Dendritic cell treated with granulocyte-macrophage colony-stimulating factor and Interleukin-4, amounts not matched to agents 40 ng/mL and 50 ng/mL, for 4 days (primary cell): ENCODE results near the gene COQ8B.

Experiments
- H3K27ac Mint-ChIP-seq: one replicate; pipeline ENCODE4 v1.8.0; 2022; ENCODE audit warnings: mild to moderate bottlenecking, mixed read lengths
- H3K27me3 Mint-ChIP-seq: one replicate; pipeline ENCODE4 v1.8.0; 2022; ENCODE audit warnings: mild to moderate bottlenecking, mixed read lengths
- H3K36me3 Mint-ChIP-seq: one replicate; pipeline ENCODE4 v1.8.0; 2022; ENCODE audit warnings: low read depth, mixed read lengths
- H3K4me1 Mint-ChIP-seq: one replicate; pipeline ENCODE4 v1.8.0; 2022; ENCODE audit warnings: low read depth, mixed read lengths
- H3K4me3 Mint-ChIP-seq: one replicate; pipeline ENCODE4 v1.8.0; 2022; ENCODE audit warnings: mild to moderate bottlenecking, moderate library complexity, mixed read lengths
- H3K9me3 Mint-ChIP-seq: one replicate; pipeline ENCODE4 v1.8.0; 2022; ENCODE audit warnings: mixed read lengths
- intact Hi-C: fragments of 100-400 bp; cut with micrococcal nuclease; formaldehyde crosslinking; loops from one replicate; pipeline ENCODE4 v1.15.0; 2022

COQ8B gene

DNA sequence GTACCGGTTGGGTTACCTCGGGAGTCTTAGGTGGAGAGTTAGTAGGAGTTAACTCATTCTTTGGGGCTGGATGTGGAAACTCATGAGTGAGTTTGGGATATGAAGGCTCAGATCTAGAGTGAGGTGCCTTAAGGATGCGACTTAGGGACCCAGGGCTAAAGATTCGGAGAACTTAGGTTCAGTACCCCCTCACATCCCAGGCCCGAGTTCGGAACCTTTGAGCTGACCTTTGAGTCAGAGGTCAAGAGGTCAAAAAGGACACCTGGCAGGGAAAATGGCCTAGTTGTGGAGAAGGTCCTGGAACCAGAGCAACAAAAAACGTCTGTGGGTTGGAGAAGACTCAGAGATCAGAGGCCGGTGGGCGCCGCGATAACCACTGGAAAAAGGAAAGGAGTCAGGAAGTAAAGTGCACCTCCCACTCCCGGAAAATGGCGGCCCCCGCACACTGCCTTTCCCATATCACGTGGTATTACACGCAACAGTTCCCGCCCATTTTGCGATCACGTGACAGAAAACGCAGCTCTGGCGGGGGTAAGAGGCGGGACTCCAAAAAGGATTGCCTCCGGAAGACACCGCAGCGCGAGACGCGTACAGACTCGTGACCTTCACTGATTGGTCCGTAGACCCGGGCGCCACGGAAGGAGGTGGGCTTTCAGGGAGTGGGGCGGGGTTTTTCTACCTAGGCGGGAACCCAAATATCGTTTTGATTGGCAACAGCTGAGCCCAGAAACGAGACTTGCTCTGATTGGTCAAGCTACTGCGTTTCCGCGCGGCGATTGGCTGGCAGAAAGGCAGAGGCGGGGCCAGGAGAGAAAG, 33.6 kb upstream of the COQ8B start, which contains the start of gene ACTMAP:
TSS of gene ACTMAP (minus strand) at position 420 of the 816 bp plus-strand sequence. CDS start 674 bp downstream, outside the sequence.
- Mint-ChIP-seq H3K36me3 (peaks cover 49% of the 10 kb centered on the region), H3K9me3 (no peaks in the 10 kb centered on the region), H3K27ac (peak within 1 kb of the TSS; percentile 96), H3K4me1 (peaks cover 59% of the 10 kb centered on the region), H3K27me3 (no peaks in the 10 kb centered on the region), H3K4me3 (peak within 1 kb of the TSS; percentile 96)
- intact Hi-C loops: loop anchor here (1.0 to 2.0 kb wide), 3 partner anchors 27 to 49 kb away; partner anchors contain the start of genes COQ8B and EGLN2

DNA sequence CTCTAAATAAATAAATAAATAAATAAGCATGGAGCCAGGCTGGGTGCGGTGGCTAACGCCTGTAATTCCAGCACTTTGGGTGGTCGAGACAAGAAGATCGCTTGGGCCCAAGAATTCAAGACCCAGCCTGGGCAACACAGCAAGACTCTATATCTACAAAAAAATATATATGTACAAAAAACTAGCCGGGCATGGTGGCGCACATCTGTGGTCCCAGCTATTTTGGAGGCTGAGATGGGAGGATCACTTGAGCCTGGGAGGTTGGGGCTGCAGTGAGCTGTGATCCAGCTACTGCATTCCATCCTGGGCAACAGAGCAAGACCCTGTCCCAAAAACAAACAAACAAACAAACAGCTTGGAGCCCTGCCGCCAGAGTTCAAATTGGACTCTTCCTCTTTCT, 30.9 kb upstream of the COQ8B start:
- peak overlapping the region; percentile 96 for H3K27ac Mint-ChIP-seq

DNA sequence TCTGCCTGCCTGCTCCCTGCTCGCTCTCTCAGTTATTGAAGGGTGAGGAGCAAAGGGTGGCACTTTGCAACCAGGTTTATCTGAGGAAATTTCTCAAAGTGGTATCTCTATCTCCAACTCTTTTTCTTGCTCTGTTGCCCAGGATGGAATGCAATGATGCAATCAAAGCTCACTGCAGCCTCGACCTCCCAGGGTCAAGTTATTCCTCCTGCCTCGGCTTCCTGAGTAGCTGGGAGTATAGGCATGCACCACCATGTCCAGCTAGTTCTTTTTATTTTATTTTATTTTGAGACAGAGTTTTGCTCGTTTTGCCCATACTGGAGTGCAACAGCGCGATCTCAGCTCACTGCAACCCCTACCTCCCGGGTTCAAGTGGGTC, 28.7 kb upstream of the COQ8B start:
- peaks cover 61% of the 10 kb centered on the region for H3K4me1 Mint-ChIP-seq
- H3K27me3 Mint-ChIP-seq: no peaks in the 10 kb centered on the region
- no peaks in the 10 kb centered on the region for H3K9me3 Mint-ChIP-seq
- no peak overlapping the region for H3K4me3 Mint-ChIP-seq
- H3K36me3 Mint-ChIP-seq: peaks cover 33% of the 10 kb centered on the region
- intact Hi-C loops: no loop called here
- H3K27ac Mint-ChIP-seq: no peak overlapping the region

More for the DNA sequence above, 30.9 kb upstream of the COQ8B start:
- Mint-ChIP-seq H3K4me3 (no peak overlapping the region), H3K9me3 (no peaks in the 10 kb centered on the region), H3K36me3 (peaks cover 41% of the 10 kb centered on the region), H3K27me3 (no peaks in the 10 kb centered on the region), H3K4me1 (peaks cover 51% of the 10 kb centered on the region)
- intact Hi-C loops: no loop called here

DNA sequence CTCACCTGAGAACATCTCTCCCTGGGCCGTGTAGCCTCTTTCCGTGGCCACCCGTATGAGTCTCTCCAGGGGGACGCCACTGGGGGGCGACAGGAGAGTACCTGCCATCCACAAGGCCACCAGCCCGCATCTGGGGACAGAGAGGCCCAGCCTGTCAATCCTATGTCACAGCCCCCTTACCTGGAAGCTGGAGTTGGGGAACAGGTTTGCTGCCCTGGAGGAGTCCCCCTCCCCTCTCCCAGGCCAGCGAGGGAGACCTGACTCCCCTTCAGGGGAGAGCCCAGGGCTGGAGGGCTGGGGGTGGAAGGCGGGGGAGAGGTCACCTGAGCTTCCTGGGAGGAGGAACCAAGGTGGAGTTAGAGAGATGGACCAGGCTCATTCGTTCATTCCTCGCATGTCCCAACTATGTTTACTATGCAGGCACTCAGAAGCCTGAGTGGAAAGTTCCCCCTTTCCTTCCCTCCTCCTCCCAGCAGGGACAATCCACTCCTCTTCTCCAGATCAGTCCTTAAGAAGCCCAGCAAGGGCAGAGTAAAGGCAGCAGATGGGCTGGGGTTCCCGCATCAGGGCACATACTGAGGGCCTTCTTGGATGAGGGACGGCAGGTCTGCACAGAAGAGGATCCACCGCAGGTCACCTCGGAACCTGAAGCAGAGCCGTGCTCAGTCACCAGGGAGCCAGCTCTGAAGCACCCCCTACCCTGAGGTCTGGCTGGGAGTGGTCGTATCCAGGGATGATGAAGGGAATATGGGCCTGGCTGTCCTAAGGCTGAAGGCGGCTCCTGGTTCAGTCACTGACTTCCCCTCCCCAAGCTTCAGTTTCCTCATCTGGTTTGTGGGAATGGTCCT, 28.1 kb upstream of the COQ8B start:
- intact Hi-C loops: no loop called here
- Mint-ChIP-seq H3K27ac (peak overlapping the region; percentile 33), H3K27me3 (no peaks in the 10 kb centered on the region), H3K4me3 (no peak overlapping the region), H3K9me3 (no peaks in the 10 kb centered on the region), H3K4me1 (peaks cover 57% of the 10 kb centered on the region), H3K36me3 (peaks cover 34% of the 10 kb centered on the region)

DNA sequence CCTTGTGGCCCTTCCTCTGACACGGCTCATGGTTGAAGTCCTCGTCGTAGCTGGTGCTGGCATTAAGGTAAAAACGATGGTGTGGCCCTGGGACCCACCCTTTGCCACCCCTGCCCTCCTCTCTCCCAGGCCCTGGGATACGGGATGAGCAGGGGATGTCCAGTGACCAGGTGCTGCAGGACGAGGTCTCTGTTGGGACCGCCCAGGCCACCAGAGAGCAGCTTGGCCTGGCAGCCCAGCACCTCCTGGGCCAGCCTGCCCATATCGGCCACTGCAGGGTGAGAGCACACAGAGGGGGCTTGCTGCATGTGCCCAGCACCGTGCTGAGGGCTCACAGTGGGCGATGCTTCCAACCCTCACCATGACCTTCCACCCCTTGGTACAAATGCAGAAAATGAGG, 27.2 kb upstream of the COQ8B start:
- peaks cover 48% of the 10 kb centered on the region for H3K4me1 Mint-ChIP-seq
- intact Hi-C loops: no loop called here
- H3K4me3 Mint-ChIP-seq: no peak overlapping the region
- no peak overlapping the region for H3K27ac Mint-ChIP-seq
- peaks cover 42% of the 10 kb centered on the region for H3K36me3 Mint-ChIP-seq
- H3K27me3 Mint-ChIP-seq: no peaks in the 10 kb centered on the region
- H3K9me3 Mint-ChIP-seq: no peaks in the 10 kb centered on the region

DNA sequence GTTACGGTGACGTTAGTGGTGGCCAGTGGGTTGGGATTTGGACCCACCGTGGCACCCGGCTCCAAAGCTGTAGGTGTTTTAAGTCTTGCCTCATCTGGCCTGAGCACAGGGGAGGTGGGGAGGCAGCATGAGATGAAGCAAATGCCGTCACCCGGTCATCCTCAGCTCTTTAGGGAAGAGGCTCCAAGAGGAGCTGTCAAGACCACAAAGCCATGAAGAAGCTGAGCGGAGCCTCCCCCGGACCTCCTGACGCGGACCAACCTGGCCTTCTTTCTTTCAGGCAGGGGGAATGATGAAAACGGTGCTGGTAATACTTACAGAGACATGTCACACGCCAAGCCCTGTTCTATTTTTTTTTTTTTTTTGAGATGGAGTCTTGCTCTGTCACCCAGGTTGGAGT, 26.2 kb upstream of the COQ8B start:
- Mint-ChIP-seq H3K4me1 (peaks cover 38% of the 10 kb centered on the region), H3K27ac (peak overlapping the region; percentile 56), H3K27me3 (no peaks in the 10 kb centered on the region), H3K36me3 (peaks cover 52% of the 10 kb centered on the region), H3K4me3 (no peak overlapping the region), H3K9me3 (no peaks in the 10 kb centered on the region)
- intact Hi-C loops: no loop called here

DNA sequence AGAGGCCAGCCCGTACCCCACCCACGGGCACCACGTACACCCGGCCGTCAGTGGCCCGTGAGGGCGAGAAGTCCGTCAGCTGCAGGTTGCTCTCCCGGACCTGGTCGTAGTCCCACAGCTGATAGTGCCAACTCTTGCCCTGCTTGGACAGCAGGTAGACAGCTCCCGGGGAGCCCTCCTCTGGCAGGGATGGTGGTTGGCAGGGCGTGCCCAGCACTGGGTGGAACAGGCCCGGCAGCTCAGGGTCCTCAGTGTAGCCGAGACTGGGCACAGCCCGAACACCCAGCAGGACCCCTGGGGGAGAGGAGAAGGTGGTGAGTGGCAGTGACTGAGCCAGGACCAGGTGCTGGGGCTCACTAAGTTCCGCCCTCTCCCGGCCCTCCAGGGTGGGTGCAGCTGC, 25.8 kb upstream of the COQ8B start:
- Mint-ChIP-seq H3K27ac (peak overlapping the region; percentile 56), H3K9me3 (no peaks in the 10 kb centered on the region), H3K4me3 (no peak overlapping the region), H3K4me1 (peaks cover 36% of the 10 kb centered on the region), H3K27me3 (no peaks in the 10 kb centered on the region), H3K36me3 (peaks cover 57% of the 10 kb centered on the region)
- intact Hi-C loops: no loop called here

DNA sequence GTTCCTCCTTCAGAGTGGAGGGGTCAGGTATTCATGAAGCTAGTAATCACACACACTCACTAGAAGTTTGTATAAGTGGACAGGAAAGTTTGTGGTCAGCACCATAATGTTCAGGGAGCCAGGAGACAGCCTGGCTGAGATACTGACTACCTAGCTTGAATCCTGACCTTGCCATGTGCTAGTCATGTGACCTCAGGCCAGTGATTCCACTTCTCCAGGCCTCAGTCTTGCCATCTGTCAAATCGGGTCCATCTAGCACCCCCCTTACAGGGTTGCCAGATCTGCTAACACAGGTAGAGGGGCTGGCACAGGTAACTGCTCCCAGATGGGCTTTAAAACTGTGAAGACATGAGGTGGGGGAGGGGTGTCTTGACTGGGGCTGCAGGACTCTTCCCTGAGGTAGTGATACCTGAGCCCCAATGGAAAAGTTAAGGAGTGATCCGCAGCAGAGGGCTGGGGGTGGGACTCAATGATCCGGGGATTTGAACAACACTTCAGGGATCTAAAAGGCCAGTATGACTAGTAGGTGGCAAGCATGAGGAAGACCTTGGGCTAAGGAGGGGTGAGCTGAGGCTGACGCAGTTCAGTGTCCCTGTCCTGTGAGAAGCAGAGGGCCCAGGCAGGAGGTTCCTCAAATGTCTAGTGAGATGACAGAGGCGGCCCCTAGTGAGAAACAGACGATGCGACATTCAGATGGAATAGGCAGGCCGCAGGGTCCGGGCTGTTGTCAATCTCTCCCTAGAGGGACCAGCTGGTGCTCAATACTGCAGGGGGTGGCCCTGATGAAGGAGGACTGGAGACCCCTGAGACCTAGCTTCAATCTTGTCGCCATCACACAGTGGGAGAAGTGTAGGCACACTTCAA, 25.1 kb upstream of the COQ8B start:
- Mint-ChIP-seq H3K27me3 (no peaks in the 10 kb centered on the region), H3K4me3 (no peak overlapping the region), H3K36me3 (peaks cover 64% of the 10 kb centered on the region), H3K9me3 (no peaks in the 10 kb centered on the region), H3K4me1 (peaks cover 36% of the 10 kb centered on the region), H3K27ac (peak overlapping the region; percentile 56)
- intact Hi-C loops: no loop called here

DNA sequence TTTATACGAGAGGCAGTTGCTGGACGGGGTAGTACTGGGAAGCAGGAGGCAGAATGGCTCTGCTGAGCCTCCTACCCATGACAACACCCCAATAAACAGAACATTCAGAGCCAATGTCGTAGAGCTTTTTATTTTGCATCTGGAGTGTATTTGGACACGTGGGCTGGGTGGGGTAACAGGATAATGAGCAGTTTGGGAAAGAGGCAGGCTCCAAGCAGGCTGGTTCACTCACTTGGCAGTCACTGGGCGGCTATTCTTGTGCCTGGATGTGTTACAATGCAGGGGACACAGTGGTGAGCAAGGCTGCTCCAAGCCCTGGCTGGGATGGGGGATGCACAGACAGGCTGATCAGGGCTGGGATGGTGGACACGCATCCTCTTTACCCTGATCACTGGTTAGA, 24.1 kb upstream of the COQ8B start:
- no peaks in the 10 kb centered on the region for H3K27me3 Mint-ChIP-seq
- H3K36me3 Mint-ChIP-seq: peaks cover 74% of the 10 kb centered on the region
- H3K4me3 Mint-ChIP-seq: no peak overlapping the region
- intact Hi-C loops: no loop called here
- peak overlapping the region; percentile 56 for H3K27ac Mint-ChIP-seq
- H3K9me3 Mint-ChIP-seq: no peaks in the 10 kb centered on the region
- H3K4me1 Mint-ChIP-seq: peaks cover 31% of the 10 kb centered on the region

DNA sequence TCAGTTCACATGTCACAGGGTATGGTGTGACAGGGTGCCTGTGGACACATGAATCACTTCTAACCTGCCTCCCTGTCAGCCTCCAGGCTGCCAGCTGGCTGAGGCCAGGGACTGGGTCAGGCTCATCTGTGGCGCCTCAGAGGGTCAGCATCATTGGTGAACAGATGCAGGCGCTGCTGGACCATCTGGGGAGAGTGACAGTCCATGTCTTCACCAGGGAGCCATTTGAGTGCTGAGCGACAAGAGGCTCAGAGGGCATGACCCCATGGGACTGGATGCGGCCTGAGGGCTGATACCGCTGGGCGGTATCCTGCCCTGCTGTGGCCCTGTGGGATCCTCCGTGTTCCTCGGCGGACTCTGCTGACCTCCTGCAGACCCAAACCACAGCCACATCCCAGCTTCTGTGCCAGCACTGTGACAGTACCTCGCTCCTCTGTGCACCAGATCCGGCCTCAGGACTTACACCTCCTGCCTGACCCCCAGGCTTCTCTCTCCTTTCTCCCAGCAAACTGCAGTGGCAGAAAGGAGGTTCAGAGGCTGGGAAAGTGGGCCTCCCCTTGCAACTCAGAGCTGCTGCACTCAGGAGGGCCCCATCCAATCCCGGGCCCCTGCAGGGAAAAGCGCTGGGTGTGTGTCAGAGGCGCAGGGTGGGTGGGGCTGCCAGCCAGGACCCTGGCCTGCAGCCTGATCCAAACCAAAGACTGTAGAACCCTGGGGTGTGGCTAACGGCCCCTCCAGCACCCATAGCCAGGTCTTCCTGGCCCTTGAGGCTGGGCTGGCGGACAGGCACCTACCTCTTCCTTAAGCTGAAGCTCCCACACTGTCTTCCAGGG, 23.4 kb upstream of the COQ8B start:
- Mint-ChIP-seq H3K27ac (no peak overlapping the region), H3K9me3 (no peaks in the 10 kb centered on the region), H3K4me1 (peaks cover 26% of the 10 kb centered on the region), H3K36me3 (peaks cover 80% of the 10 kb centered on the region), H3K4me3 (no peak overlapping the region), H3K27me3 (no peaks in the 10 kb centered on the region)
- intact Hi-C loops: no loop called here

DNA sequence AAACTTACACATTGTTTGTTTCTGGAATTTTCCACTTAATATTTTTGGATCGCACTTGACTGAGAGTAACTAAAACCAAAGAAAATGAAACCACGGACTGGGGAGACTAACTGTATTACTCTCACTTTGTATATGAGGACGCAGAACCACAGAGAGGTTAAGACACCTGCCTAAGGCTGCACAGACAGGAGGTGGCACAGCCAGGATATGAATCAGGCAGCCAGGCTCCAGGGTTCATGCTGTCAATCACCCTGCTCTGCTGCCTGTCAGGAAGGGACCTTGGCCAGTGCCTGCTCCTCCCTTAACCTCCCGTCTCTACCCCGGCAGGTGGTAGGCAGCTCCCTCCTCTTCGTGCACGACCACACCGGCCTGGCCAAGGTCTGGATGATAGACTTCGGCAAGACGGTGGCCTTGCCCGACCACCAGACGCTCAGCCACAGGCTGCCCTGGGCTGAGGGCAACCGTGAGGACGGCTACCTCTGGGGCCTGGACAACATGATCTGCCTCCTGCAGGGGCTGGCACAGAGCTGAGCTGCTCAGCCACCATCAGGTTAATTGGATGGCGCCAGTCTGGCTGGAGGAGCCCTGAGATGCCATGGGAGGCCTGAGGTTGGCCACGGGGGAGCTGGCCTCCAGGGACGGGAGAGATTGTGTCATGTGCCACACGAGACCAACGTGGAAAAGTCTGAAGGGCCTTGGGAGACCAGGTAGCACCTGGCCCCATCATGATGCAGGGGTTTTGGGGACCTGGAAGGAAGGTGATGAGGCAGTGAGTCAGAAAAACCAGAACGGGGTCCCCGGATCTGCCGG, 22.5 kb upstream of the COQ8B start:
- H3K9me3 Mint-ChIP-seq: no peaks in the 10 kb centered on the region
- H3K4me1 Mint-ChIP-seq: peaks cover 19% of the 10 kb centered on the region
- no peak overlapping the region for H3K4me3 Mint-ChIP-seq
- intact Hi-C loops: no loop called here
- H3K27me3 Mint-ChIP-seq: no peaks in the 10 kb centered on the region
- peaks cover 89% of the 10 kb centered on the region for H3K36me3 Mint-ChIP-seq
- no peak overlapping the region for H3K27ac Mint-ChIP-seq

DNA sequence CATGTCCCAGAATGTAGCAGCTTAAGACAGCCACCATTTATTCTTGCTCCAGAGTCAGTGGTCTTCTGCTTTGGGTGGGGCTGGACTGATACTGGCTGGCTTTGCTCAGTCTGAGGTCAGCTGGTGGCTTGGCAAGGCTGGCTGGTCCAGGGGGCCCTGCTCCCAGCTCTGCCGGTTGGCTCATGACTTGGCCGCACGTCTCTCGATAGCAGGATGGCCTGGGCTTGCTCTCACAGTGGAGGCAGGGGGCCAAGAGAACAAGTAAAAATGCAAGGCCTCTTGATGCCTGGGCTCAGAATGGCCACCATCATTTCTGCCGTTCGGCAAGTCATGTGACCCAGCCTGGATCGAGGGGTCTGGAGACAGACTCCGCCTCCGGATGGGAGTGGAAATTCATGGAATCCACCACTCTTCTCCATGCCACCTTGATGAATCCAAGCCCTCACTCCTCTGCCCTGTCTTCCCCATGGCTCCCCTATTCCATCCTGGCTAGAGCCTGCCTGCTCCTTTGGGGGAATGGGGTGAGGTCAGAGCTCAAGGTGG, 20.5 kb upstream of the COQ8B start:
- Mint-ChIP-seq H3K4me1 (peaks cover 17% of the 10 kb centered on the region), H3K27ac (no peak overlapping the region), H3K27me3 (no peaks in the 10 kb centered on the region), H3K36me3 (peaks cover 90% of the 10 kb centered on the region), H3K9me3 (no peaks in the 10 kb centered on the region), H3K4me3 (no peak overlapping the region)
- intact Hi-C loops: no loop called here
